Fibroblast of skin of scalp (primary cell): Measurements from ENCODE around the gene HPS3.
"Not testable (repeated sequence)": the region's sequence is repeated elsewhere in the genome, so short reads cannot be mapped to it uniquely, and the experiment has no call there.

Experiments
- DNase-seq: peaks from one replicate; pipeline ENCODE4 v3.0.0-alpha.2; 2013

Gene HPS3

DNA sequence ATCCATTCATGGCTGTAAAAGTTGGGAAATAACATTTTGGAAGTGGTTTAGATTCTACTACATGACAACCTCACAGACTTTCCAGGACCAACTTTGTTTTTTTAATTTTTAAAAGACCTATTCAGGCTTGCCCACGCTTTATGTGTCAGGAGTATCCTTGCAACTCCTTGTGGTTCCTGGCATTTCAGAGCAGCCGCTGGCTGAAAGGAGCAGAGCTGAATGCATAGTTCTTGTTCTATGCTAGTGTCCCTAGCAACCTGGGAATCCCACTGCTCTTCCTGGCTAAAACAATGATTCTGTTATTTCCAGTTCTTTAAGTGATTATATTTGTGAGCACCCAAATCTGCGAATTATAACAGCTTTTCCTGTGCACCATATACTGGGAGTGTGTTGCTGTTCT is 57.3 kb downstream of the HPS3 start:
- DNase-seq: no peak

DNA sequence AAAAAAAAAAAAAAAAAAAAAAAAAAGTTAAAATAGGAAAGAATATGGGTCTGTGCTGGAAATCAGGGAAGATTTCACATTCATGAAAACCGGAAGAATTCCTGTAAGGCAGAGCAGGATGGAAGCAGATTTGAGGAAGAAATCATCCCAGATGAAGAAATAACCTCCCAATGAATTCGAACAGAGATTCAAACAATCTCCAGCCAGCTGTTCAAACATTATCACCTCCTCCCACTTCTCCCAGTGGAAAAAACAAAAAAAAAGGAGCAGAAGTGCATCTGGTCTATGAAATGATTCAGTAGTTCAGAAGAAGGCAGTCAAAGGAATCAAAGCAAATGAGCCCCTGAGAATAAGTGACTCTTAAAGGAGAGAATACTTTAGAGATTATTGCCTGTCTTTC is 59.1 kb downstream of the HPS3 start:
- no peak for DNase-seq

DNA sequence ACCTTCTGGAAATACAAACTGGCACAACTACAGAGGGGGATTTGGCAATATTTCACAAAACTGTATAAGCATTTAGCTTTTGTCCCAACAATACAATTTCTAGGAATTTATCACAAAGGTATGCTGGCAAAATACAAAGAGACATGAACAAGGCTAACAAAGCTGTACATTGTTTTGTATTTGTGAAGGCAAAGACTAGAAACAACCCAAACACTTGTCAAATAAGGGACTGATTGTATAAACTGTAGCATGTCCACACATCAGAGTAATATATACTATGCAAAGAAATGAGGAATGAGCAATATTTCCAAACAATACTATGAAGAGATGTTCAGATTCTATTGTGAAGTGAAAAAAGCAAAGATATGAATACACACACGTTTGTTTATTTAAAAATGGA is 65.8 kb downstream of the HPS3 start:
- DNase-seq: no peak

DNA sequence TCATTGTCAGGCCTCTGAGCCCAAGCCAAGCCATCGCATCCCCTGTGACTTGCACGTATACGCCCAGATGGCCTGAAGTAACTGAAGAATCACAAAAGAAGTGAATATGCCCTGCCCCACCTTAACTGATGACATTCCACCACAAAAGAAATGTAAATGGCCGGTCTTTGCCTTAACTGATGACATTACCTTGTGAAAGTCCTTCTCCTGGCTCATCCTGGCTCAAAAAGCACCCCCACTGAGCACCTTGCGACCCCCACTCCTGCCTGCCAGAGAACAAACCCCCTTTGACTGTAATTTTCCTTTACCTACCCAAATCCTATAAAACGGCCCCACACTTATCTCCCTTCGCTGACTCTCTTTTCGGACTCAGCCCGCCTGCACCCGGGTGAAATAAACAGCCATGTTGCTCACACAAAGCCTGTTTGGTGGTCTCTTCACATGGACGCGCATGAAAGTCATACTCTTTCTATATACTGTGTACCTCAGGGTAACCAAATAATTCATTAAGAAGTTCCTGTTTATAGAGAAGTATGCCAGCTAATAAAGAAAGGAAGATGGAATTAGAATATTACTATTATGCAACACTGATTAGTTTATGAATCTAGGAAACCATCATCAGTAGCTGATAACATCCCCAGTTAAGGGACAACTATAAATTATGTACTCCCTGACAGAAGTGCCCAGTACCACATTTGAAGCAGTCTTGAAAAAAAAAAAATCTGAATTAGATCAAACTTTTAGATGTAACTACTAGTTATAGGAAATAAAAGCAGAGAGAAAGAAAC is 67.6 kb downstream of the HPS3 start:
- DNase-seq: not testable (repeated sequence)

DNA sequence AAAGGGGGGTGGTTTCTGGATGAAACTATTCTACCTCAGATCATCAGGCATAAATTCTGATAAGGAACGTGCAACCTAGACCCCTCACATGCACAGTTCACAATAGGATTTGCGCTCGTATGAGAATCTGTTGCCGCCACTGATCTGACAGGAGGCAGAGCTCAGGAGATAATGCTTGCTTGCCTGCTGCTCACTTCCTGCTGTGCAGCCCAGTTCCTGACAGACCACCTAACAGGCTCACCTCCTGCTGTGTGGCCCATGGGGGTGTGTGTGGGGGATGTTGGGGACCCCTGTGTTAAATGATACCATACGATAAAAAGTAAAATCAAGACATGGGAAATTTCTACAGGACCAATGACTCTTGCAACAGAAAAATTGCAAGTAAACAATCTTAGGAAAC is 68.2 kb downstream of the HPS3 start:
- DNase-seq: no peak

DNA sequence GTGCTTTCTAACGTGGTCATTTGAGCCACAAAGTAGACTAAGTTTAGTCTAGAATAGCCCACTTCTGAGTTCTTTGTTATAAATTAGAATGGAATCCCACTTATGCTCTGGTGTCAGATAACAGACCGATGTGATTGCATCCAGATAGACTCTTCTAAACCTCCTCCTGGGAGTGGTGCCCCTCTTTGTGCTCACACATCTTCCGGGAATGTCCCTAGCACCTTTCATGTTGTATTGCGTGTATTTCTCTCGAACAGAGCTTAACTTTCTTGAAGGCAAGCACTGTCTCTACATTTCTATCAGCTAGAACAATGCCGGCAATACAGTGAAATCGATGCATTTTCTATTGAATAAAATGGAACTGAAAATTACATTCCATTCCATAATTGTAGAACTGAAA is 69.2 kb downstream of the HPS3 start:
- DNase-seq: peak; percentile 43

DNA sequence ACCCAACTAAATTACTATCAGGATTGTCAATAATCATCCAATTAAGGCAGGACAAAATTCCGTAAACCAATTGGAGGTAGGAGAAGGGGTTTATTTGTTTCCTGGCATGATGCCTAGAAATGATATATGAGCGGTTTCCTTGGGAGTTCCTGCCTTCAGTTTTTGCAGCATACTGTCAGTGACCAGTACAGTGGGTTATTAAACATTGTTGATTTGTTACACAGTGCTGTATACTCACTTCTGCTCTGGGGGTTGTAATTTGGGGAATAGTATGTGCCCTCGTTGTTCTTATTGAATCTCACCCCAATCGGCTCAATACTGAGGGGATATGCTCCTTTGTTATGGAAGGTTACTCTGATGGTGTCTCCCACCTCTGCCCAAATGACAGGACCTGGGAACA is 70.0 kb downstream of the HPS3 start:
- DNase-seq: peak; percentile 41

DNA sequence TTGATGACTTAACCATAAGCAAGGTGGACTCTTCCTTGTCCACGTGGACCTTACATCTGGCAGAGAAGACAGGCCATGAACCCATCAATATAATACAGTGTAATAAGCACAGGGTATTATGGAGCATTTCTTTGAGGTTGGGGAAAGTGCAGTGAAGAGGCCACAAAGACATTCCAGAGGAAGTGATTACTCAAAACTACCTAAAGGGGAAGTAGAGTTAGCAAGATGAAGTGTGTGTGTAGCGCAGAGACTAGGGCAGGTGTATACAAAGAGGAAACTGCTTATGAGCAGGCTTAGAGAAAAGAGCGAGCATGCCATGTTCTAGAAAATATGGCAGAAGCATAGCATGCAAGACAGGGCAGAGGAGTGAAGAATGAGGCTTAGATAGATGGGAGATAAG is 74.3 kb downstream of the HPS3 start:
- no peak for DNase-seq

DNA sequence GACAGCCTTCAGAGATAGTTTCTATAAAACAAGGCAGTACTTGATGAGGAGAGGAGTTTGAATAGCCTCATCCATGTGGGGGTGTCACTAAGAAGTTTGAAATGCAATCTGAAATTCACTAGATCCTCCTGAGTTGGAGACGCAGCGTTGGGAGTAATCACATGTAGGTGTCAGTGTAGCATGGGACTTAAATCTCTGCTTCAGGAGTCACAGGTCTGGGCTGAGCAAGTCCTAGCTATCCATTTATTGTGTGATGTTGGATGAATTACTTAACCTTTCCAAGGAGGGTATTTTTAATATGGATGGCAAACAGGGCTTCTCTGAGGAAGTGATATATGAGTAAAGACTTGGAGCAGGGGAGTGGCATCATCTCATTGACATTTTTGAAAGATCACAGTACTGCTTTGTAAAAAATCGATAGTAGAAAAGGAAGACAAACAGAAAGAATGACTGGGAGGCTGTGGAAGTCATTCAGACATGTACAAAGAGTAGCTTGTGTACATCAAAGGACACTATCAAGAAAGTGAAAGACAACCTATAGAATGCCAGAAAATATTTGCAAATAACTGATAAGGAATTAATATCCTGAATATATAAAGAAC is 75.1 kb downstream of the HPS3 start:
- DNase-seq: no peak

DNA sequence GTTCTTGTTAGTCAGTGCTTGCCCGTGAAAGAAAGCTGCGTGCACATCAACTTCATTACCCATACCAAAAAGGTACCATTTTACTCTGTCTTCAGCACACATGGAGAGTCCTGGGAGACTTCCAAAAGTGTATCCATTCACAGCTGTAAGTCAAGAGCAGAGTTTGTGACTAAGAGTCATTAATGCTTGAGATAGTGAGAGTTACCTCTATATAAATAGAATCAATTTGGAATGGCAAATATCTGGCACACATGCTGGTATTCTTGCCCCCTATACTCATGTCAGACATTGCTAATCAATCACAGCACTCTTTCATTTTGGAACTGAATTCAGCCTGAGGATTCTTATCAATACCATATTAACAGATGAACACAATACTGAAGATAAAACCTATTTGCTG is 78.0 kb downstream of the HPS3 start:
- no peak for DNase-seq

DNA sequence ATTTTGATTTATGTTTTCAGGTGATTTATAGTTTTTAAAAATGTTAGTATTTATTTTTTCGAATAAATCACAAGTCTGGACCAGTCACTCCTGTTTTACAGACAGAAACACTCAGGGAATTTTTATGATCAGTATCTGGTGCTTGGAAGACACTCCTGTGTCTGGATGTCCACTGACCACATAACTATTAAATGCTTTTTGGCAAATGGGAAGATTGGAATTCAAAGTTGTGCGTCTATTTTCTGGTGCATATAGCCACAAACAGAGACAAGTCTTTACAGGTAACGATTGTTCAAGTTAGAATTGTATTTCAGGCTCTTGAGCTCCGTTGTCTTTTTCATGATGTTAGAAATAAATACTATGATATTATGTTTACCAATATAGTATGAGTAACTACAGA is 80.0 kb downstream of the HPS3 start:
- no peak for DNase-seq

DNA sequence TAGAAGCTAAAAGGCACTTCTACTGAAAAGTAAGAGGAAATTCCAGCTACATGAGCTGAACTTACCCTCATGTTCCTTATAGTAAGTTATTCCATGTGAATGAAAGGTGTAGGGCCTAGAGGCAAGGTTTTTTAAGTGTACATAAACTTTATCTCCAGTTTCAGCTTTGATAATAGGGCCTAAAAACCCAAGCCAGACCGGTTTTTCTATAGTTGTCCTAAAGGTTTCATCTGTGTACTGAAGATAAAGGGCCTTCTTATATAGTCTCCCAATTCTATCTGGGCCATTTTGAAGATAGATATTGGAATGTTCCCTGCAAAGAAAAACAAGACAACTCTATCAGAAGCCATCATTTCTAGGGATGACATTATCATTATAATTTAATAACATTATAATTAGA is 82.9 kb downstream of the HPS3 start:
- no peak for DNase-seq

DNA sequence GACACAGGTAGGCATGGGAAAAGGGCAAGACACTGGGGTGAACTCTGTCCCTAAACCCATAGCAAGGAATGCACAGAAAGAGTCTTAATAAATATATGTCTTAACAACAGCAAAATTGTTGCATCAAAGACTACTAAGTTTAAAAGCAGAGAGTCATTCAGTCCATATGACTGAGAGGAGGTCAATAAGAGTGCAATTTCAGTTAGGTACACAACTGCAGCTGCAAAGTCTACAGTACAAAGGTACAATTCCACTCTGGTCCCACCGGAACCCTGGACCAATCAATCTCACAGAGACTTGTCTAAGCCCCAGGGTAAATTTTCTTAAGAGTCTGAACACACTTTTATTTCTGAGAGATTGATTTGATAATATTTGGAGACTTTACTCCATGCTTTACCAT is 85.3 kb downstream of the HPS3 start:
- no peak for DNase-seq

DNA sequence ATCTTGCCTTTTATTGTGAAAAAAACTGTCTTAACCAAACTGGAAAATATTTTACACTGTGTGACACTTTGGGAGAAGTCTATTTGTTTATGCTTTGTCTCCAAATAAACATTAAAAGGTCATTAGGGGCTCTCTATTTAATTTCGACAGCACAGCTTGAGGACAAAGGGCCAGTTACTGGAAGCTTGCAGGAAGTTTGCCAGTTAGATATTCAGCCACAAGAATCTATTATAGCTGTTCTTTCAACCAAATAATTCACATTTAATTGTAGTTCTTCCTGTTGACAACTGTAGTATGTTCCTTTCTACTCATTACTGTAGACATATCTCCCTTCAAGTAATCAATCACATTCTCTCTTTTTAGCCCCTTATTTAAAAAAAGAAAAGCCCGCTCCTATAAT is 86.1 kb downstream of the HPS3 start:
- DNase-seq: no peak

DNA sequence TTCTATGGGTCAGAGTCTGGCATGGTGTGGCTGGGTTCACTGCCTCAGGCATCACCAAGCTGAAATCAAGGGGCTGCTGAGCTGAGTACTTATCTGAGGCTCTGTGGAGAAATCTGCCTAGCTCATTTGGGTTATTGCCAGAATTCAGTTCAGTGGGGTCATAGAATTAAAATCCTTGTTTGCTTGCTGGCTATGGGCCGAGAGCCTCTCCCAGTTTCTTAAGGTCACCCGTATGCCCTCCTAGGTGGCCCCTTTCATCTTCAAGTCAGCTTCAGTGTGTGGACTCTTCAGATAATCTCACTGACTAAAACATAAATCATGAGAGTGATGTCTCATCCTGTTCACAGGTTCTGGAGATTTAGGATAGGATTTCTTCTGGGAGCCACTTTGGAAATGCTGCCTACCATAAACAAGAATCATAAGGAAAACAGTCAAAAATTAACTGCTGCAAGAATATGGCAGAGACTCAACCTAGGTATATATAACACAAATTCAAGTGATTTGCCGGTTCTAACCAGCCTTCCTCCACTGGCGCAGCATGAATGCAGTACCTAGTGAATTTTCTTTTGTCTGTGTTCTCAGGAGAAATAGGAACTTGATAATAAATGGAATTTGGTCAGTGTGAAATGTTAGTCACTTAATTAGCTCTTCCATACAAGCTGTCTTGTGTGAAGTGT is 86.9 kb downstream of the HPS3 start:
- no peak for DNase-seq

DNA sequence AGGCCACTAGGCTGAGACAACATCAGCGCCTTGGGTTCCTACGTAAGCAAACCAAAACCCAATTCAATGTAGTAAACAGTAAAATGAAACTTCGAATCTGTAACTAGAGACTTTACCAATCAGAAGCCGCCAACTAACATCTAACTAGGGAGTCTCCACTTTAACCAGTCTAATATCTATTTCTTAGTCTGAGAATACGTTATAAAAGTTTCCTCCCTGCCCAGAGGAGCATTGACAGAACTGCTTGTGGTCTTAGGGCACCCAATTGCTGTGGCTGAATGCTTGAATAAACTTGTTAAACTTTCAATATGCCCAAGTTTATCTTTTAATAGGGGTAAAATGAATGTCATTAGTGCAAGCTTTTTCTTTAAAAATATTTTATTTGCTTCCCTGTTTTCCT is 87.9 kb downstream of the HPS3 start:
- DNase-seq: no peak

DNA sequence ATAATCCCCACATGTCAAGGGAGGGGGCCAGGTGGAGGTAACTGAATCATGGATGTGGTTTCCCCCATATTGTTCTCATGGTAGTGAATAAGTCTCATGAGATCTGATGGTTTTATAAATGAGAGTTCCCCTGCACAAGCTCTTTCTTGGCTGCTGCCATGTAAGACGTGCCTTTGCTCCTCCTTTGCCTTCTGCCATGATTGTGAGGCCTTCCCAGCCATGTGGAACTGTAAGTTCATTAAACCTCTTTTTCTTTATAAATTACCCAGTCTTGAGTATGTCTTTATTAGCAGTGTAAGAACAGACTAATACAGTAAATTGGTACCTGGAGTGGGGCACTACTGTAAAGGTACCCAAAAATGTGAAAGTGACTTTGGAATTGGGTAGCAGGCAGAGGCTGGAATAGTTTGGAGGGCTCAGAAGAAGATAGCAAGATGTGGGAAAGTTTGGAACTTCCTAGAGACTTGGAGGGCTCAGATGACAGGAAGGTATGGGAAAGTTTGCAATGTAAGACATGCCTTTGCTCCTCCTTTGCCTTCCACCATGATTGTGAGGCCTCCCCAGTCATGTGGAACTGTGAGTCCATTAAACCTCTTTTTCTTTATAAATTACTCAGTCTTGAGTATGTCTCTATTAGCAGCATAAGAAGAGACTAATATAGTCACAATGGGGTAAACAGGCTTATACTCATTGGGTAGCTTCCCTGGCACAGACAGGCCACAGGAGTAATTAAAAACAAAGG is 90.1 kb downstream of the HPS3 start:
- DNase-seq: not testable (repeated sequence)

DNA sequence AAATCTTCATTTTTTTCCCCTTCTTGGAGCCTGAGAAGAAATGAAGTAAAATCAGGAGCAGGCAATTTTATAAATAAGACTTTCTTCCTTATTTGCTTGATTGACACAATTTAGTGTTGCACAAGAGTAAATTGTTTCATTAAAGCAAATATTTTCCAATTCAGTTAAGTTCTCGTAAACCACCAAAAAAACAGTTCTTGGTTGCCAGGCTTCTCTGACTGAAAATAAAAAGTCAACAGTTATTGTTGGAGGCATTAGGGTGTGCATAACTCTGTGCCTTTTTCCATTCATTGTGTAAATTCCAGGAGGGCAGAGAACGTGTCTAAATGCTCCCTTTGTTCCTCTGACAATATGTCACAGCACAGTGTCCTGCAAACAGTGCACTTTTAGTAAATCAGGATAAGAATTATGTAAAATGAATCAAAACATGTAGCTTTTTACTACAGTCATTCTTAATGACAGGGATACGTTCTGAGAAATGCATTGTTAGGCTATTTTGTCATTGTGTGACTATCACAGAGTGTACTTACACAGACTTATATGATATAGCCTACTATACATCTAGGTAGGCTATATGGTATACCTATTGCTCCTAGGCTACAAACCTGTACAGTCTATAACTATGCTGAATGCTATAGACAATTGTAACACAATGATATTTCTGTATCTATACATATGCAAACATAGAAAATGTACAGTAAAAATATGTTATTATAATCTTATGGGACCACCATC is 92.5 kb downstream of the HPS3 start, which contains the start of gene CP:
Gene CP, minus strand, starts transcription at position 47 of the 735 bp plus-strand sequence. Its CDS starts 37 bp downstream, at position 10.
- no peak for DNase-seq
